Inflammatory macrophage treated with lipopolysaccharide for 4 hours (primary cell): ENCODE measurements around the gene WASF3.

ENCODE experiments used
- DNase-seq: peaks from one replicate; pipeline ENCODE4 v3.0.0-alpha.2; 2020

WASF3 gene

DNA sequence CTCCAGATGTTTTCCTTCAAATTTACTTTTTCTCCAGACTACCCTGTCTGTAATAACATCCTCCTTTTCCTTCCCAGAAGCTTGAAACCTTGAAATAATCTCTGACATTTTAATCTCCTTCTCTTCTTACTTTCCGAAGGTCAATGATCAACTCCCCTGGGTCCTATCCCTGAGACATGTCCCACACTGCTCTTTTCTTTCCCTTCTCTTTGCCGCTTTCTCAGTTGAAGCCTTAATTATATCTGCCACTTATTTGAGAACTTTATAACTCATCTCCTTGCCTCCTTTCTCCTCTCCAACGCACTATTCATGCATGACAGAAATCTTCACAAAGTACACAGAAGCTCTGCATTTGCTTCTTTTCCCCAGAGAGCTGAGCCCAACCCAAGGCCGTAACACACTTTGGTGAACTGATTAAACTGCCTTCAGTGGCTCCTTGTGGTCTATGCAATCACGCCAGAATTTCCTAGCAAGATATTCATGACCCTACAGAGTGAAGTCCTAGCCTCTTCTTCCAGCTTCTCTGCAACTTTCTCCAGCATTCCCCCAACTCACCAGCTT is 9.2 kb upstream of the WASF3 start:
- DNase-seq, result no peak

DNA sequence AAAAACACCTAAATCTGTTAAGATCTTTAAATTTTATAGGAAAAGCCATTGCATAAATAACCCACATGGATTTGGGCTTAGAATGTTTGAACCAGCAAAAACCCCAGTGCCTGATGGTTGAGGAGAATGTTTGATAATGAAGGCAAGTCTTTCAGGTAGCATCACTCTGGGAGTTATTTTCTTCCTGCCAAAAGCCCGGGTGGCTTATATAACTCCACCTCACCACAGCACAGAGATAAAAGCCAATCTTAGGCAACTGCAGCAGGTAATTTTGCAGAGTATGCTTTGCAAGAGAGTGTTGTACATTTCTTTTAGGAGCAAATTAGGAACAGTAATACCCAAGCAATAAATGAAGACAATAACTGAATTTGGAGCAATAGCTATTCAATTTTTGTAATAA is 7.8 kb upstream of the WASF3 start:
- DNase-seq, result no peak

DNA sequence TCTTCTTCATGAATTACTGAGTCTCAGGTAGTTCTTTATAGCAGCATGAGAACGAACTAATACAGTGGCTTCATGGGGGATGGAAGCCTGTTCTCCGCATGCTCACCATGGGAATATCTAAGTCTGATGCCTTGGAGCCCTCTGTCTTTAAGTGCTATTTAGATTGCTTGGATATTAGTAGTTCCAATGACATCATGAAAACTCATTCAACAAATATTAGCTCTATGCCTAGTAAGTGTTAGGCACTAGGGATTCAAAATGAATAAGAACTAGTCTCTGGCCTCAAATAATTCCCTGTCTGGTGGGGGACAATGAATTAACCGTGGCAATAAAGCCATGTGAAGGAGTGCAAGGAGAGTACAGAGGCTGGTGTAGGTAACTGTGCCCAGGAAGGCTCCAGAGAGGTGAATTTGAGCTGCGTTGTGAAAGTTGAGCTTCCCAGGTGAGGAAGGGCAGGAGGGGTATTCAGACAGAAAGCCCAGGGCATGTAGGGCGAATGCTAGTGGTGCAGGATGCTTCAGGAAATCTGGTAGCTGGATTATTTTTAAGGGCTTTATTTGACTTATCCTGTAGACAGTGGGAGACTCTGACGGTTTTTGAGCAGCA is 6.1 kb upstream of the WASF3 start:
- no peak for DNase-seq

DNA sequence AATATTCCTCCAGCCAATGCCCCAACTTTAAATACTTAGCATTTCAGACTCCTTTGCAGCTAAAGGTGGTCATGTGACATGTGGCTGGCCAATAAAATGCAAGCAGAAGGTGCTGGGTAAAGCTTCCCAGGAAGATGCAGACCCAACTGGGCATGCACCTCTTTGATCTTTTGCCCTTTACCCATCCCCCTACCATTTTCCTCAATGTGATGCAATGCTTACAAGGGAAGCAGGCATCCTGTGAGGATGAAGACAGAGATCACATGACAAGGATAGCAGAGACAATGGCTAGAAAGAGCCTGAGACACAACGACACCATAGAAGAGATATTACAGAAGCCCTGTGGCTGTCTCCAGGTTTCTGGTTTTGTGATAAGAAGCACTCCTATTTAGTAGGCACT is 2.1 kb upstream of the WASF3 start:
- DNase-seq, result no peak

DNA sequence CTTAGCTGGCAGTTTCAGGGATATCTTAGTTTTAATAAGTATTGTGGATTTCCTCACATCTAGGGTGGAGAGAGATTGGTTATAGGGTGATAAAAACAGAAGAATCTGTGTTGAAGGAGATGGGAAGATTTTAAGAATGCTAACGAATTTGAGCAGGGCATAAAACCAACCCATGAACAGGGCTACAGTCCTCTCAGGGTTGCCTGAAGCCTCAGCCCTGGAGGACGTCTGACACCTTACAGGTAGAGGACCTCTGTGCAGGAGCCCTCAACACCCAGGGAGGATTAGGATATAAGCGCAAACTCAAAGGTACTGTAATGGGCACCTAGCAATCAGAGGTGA is 461 bp upstream of the WASF3 start:
- no peak for DNase-seq

DNA sequence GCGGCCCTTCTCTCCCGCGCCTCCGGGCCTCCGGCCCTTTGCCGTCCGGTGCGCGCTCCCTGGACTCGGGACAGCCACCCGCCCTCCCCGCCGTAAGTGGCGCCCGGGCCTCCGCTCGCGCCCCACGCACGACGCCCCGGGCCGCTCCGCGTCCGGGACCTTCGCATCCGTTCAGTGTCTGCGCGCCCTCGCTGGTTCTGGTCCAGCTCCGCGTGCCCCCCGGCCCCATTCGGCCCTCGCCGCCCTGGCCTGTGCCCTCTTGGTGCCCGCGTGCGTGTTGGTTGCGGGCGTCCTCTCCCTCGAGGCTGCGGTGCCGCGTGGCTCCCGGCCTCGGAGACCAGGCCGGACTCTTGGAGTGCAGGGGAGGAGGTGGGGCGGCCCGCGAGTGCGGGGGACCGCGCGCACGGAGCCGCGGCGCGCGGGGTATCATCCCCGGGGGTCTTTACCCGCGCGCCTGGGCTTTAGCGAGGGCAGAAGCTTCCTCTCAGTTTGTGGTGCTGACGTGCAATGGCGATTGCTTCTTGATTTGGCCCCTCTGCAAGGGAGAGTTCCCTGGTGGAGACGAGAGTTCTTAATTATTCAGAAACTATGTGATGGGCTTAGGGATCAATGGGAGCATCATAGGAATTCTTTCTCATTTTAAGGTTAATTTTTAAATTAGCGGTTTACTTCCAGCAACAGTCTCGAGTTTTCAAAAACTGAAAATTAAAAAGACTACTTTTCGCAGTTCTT is 757 bp downstream of the WASF3 start:
- DNase-seq, result no peak

DNA sequence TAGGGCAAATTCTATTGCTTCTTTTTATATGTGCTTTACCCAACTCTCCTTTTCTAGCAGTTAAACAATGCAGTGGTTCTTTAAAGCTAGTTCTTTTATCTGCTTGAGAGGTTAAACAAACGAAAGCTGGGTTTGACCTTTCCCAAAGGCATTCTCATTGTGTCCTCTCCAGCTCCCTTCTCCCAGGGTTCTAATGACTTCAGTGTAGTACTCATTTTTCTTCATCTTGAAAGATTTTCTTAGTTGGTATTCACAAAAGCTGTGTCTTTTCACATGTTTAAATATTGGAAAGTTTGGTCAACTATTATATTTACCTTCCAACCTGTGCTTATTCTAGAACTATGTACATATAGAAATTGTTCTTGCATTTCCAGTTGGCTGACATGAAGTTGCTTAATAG is 1.5 kb downstream of the WASF3 start:
- no peak for DNase-seq

DNA sequence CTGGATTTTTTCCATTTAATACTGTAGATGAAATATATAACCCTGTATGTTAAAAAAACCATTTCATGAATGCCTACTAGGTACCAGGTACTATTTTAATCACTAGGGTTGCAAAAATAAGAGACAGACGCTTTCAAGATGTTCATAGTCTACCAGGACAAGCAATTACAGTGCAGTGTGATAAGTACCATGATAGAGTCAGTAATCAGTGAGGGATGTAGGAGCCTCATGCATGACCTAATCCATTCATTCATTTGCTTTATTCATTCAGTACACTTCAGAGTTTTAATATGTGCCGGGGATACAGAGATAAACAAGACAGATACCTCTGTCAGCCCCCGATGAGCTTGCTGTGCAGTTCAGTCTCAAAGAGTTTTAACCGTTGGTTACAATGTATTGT is 3.0 kb downstream of the WASF3 start:
- DNase-seq, result no peak

DNA sequence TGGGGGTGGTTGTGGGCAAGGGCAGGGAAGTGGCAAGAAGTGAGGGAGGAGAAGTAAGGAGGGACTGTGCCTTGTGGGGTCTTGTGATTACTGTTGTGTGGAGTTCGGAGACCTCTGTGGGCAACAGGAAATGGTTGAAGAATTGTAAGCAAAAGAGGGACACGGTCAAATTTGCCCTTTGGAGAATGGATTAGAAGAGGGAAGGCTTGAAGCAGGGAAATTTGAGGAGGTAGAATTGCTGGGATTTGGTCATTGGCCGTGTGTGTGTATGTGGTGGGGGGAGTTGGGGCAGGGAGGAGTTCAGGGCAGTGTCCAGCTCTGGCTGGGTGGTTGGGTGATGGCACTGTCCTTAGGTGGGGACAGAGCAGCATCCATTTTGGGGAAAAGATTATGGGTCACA is 3.6 kb downstream of the WASF3 start:
- no peak for DNase-seq

DNA sequence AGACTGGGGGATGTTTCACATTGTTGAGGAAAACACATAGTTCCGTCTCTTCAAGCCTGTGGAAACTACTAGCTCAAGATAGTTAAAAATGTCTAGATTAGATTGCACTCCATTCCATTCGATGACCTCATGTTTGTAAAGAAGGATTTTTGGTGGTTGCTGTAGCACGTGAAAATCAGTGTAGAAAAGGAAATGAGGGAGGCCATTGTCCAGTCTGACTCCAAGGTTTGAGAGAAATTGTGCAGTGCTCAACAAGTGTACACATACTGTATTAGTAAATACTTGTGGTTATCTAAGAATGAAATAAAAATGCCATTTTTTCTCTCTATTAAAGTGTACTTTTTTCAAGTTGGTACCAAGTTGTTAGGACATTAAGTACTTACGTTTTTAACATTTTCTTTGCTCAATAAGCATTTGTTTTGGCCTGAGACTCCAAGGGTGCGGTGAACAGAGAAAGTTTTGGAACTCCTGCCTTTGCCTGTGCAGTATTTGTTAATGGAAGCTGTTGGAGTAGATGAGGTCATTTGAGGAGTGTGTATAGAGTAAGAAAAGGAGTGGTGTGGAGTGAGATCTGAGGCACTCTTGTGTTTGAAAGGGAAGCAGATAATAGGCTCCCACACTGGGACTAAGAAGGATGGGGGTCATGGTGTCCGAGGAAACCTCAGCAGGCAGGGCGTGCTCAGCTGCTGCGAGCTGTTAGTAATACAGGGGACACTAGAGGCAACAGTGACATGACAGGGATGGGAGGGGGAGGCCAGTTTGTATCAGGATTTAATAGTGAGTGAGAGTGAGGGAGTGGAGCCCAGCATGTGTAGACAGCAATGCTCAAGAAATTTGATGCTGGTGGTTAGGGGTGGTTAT is 4.4 kb downstream of the WASF3 start:
- DNase-seq, result no peak

DNA sequence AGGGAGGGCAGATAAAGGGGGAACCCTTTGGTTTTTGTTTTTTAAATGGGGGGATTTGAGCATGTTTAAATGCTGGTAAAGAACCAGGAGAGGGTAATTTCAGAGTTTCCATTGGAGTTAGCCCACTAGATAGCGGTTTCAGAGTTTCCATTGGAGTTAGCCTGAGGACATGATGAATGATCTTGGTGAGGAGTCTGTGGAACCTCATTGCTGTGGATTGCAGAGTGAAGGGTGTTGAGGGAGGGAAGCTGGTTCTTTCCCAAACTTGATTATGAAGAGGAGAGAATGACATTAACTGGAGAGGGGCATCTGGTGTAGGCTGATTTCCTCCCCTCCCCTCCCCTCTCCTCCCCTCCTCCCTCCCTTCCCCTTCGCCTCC is 5.0 kb downstream of the WASF3 start:
- no peak for DNase-seq

DNA sequence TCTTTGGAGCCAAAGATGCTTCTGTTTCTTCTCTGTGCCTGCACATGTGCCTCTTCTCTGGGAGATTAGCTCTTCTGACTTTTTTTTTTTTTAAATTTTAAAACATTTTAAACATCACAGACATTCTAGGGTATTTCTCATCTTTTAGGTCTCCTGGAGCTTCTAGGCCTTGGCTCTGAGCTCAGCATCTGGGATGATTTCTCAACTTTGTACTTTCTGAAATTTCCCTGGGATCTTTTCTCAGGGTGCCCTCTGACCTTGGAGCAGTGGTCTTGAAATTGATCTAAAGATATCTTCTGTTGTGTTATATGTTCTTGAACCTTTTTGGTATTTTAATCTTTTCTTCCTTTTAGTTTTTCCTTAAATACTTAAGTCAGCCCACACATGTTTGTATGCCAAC is 6.2 kb downstream of the WASF3 start:
- DNase-seq, result no peak

DNA sequence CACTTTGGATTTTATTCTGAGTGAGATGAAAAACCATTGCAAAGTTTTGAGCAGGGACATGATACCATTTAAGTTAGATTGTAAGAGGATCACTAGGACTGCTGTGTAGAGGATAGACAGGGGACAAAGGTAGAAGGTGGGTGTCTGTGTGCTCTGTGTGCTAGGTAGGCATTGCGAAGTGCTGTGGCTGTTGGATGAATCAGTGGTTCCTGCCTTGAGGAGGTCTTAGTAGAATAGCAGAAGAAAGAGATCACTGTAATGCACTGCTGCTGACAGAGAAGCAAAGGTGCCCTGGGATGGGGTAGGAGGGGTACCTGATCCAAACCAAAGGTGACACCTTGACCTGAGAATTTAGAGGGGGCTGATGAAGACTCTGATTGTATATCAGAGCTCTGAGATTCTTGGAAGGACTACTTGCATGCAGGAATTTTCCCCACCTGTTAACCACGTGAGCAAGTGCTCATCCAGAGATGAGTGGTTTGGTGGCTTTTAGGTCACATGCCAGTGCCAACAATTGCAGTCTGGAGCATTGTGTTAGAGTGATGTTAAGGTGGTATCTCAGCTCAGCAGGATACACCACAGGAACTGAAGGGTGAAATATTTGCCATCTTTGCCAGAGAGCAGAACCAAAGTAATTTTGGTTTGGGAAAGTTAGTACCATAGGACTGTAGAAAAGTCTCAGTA is 10.8 kb downstream of the WASF3 start:
- DNase-seq, result no peak

DNA sequence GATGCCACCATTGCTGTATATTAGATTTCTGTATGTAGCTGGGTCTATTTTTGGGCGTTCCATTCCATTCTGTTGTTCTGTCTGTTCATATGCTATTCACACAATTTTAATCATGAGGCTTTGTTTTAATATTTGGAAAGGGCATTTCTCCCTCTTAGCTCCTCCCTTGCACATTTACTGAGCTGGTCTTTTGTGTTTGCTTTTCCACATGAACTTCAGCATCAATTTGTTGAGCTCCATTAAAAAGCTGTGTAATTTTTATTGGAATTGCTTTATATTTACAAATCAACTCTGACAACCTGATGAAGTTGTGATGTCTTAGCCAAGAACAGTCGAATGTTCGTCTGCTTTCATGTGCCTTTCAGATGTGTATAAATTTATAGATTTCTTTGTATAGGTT is 14.0 kb downstream of the WASF3 start:
- no peak for DNase-seq

DNA sequence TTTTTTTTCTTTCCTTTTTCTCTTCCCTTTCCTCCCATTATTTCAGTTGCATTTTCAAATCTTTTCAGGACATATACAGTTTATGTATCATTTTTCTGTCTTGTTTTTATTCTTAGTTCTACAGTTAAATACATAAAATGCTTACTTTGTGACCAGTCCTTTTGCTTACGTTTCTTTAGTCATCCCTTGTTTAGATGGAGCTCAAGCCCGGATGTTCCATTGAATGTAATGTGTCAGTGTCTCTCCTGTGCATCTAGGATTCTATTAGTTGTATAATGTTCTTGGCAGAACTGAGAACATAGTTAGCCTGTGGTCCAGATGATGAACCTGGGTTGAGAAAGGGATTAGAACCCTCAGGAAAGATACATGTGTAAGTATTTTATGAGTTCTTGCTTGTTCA is 17.8 kb downstream of the WASF3 start:
- no peak for DNase-seq

DNA sequence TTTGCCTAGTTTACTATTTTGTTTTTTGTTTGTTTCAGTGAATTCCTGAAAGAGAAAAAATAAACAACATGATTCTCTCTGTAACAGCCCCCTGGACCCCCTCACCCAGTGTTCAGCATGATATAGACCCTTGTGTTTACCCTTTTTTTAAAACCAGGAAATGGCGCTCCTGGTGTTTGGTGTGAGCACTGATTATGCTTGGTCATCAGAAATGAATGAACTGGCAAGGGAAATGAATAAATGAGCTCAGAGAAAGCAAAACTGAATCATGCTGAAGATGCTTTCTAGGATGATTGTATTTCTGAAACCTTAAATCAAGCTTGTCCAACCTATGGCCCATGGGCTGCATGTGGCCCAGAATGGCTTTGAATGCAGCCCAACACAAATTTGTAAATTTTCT is 22.1 kb downstream of the WASF3 start:
- no peak for DNase-seq

DNA sequence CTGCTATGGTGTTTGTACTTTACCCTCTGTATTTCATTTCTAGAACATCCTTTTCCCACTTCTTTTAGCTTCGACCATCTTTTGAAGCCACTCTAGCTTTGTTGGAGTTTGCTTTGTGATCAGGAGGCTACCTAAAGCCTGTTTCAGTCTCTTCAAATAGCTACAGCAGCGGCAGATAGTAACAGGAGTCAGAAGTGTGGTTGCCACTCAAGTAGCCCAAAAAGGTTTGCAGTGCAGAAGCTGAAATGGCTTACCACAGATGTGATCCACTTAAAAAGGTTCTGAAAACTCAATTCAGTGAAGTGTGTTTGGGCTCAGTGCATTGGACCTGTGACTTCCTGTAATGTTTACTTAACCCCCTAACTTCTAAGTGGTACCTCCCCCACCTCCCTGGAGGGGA is 26.2 kb downstream of the WASF3 start:
- DNase-seq, result no peak

DNA sequence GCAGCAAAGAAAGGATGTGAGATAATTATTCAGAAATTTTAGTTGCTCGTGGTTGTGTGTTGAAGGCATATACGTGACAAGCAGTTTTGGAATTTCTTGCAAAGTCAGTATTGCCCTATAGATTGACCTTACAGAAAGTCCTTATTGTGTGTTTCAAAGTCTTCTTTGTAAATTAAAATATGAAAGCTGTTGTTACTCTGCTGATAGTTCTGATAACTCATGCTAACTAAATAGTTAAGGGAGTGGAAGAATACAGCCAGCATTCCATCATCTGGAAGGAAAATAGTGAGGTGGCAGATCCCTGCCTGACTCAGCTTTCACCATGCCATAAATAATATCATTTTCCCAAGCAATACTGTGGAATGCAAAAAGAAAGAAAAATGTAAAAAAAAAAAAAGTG is 27.2 kb downstream of the WASF3 start:
- DNase-seq, result no peak

DNA sequence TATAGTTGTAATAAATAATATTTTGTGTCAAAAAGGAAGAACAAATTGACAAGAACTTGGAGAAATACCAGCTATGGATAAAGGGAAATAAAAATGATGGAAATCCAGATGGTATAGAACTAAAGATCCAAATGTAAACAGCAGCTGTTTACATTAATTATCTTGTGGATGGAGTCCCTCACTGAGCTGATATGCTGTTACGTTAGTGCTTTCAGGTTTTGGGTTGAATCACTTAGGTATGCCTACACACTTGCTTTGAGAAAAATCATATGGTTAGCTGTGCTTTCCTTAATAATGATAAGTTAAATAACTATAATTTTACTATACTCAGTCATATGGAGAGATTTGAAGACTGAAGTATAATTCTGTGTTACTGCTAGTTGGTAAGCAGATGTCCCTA is 27.7 kb downstream of the WASF3 start:
- DNase-seq, result no peak

DNA sequence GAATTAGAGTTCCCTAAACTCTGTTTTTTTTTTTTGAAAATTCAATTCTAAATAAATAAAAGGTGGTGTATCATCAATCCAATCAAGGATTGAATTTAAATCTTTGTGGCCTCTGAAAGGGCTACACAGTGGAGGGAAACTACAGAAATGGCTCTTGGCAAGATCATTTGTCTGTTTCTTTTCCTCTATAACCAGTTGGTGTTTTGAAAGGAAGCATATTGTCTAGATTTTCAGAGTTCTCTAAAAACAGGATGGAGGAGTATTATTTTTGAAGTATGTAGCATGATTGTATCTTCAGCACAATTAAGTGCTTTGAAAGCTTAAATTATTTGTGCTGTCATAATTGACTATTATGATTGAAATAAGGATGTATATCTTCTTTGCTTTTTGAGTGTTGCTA is 29.8 kb downstream of the WASF3 start:
- DNase-seq, result no peak

DNA sequence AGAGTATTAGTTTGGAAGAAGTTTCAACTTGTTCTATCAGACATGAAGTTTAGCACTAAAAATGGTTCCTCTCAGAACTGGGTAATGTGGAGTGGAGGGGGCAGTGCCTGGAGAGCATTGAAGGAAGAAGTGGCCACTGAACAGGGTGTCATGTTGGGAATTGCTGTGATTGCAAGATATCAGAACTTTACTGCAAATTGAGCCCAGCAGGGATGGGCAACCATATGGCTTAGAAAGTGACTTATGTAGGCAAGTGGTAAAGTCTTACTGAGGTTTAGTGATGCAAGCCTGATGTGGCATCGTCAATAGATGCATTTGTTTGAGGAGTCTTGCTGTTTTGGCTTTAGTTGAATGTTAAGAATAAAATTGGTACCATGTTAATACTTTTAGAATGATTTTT is 31.7 kb downstream of the WASF3 start:
- DNase-seq, result no peak

DNA sequence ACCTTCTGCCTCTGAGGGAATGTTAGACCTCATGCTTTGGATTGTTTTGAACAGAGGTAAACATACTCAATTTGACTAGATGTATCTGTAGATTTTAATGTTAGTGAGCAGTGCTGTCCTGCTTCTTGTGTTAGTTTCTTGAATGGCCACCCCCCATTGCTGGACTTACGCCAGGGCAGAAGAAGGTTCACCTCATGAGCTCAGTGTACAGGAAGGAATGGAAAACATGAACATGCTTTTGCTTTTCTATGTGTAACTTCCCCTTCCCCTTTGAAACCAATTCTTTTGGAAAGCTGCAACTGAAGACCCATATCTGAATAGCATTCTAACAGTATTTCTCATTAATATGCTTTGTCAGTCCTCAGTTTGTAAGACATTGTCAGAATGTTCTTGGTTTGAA is 32.3 kb downstream of the WASF3 start:
- no peak for DNase-seq

DNA sequence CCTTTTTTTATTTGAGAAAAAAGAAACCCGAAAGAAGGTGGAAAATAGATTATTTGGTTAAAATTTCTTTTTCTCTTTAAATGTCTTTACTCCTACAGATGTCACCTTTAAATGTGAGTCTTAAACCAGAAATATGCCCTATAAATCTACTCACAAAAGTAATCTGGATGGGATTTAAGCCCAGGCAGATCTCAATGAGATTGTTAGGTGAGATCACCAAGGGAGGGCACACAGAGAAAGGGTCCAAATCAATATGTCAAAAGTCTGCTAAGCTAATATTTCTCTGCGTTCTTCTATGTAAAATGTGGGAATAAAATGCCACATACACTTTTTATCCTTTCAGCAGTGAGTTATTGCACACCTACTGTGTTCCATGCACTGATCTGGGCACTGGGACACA is 32.9 kb downstream of the WASF3 start:
- no peak for DNase-seq

DNA sequence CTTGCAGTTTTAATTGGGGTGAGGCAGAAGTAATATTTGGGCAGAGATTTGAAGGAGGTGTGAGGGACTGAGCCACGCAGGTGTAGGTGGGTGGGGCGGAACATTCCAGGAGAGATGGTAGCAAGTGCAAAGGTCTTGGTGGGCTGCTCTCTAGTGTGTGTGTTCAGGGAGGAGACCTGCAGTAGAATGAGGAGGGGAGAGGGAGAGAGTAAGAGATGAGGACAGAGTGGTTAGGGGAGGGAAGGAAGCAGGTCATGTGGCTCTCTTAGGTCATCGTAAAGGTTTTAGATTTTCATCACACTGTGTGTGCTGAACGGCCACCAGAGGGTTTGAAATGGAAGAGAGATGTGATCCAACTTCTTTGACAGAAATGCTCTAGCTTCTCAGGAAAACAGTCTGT is 33.5 kb downstream of the WASF3 start:
- no peak for DNase-seq
